LHCN-M2 (cell line): Measurements from ENCODE around the gene WDR86. TPM values are rescaled to one million over a fixed set of nuclear protein-coding genes. Genes with fewer than 3 reads are reported as not detected.
A peak's percentile ranks its signal among the peaks of the same experiment; 100 is the strongest.

Experiments
- DNase-seq: peaks from one replicate; pipeline ENCODE4 v3.0.0-alpha.2; 2012; ENCODE audit warnings: low read depth
- total RNA-seq: library from RNA; depleted of rRNA; stranded (reverse); fragments of >200 nt; gene quantifications from 2 replicates; pipeline ENCODE4 v1.2.3, GENCODE V29; 2014

The WDR86 gene
- total RNA-seq, 1 experiment from 2014 or later: 1.3 TPM

DNA sequence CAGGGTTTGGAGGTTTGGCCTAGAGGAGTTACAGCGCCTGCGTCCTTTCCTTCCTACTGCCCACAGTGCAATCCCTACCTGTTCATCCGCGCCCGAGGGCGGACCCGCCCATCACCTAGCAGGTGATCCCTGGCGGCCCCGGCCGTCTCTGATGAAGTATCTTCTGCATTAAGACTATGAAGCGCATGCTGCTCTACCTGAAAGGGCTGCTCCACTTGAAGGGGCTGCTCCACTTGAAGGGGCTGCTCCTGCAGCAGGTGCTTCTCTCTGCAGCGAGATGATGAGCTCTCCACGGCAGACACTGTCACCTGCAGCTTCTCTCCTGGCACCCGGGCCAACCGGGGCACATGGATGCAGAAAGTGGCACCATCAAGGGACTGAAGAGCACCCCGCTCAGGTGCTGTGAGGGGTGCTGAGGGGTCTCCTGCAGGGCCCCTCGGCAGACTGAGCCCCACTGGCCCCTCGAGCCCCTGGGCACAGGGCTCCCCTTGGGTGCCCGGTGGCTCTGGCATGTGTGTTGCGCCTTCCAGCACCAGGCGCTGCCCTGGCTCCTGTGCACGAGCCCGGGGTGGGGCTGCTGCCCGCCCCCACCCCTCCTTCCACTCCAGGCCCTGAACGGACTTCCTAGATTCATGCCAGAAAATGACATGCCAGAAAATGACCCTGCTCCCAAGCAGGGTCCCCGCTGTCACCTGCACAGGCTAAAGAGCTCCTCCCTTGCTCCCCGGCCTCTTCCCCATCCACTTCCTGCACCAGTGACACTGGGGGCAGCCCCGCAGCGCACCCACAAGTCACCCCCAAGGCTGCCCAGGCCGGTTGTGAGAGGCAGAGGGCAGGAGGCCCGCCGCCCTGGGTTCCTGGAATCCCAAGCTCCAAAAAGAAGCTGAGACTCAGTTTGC is 29.4 kb downstream of the WDR86 start:
- DNase-seq: no peak

DNA sequence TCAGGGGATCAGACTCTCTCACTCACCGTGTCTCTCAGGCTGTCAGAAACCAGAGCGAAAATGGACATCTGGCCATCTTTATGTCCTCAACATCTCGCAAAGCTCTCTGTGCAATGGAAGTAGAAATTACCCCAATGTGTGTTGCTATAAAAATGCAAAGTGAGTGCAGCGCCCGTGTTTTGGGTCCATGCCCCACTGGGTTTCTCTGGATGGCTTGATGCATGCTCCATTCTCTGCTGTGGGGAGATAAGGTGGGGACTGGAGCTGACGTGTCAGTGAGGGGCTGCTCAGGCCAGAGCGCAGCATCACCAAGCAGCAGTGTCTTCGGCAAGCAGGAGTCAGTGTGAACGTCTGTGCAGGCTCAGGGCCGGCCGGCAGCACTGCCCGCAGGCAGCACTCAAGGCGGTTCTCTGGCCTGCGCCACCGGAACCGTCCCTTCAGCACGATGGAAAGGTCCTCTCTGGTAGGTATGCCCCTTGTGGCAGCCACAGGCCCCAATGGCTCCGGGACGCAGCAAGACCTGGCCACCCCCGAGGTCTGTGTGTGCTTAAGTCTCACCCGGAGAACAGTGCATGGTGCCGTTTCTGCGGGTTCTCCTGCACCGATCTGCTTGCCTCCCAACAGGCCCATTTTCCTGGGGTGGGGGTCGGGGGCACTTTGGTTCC is 30.2 kb downstream of the WDR86 start:
- DNase-seq: no peak

DNA sequence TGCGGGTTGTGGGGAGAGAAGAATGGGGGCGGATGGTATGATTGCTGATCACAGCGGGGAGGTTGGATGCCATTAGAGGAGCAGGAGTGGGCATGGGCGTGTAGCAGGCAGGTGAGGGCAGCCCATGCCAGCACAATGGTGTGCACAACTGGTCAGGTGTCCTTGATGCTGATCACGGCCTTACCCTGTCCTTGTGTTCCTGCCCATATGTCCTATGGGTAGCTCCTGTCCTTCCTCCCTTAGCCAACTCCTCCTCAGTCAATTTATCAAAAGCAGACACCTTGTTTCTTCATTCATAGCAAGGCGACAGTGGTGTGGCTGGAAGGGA is 30.7 kb downstream of the WDR86 start:
- DNase-seq: no peak

DNA sequence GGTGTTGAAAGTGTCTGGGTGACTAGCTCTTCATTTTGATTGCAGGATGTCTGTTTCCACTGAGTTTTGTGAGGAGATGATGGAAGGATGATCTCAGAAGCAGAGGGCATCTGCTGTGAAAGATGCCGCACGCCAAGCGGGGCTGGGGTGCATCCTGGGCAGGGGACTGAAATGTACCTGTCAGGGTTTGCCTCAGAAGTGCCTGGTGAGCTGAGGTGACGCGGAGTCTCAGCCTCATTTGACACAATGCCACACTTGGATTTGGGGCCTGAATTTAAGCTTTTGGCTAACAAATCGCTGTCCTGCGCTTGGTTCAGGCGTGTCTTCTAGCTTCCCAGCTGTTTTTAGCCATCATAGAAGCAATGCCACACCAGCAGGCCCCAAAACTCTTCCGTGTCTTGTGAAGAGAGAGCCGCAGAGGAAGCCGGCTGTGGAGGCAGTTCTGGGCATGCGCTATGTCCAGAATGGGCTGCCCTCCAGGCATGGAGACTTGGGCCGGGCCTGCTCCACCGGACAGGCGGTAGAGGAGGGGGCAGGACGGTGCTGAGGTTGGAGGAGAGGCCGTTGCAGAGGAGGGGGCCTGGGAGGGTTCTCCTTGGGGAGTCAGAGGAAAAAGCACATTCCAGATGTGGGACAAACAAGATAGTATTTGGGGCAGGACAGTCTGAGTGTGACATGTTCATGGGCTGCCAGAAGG is 31.2 kb downstream of the WDR86 start:
- DNase-seq: no peak

DNA sequence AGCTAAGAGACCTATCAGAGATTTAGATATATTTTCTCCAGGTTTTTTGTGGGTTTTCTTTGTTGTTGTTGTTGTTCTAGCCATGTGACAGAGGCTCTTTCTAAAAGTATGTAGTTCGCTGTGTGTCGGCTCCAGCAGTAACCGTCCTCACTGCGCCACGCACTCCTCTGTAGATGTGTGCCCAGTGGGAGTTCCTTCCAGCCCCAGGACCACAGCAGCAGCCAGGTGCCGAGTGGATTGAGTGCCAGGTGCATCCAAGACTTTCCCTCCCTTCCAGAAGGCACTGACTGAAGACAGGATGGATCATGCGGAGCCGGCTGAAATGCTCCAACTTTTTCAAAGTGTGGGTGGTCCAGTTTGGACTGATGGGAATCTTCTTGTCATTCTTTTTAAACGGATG is 31.8 kb downstream of the WDR86 start:
- DNase-seq: no peak

GRCh38 chr7:151377406-151377805 is 32.4 kb downstream of the WDR86 start:
- DNase-seq: no peak

DNA sequence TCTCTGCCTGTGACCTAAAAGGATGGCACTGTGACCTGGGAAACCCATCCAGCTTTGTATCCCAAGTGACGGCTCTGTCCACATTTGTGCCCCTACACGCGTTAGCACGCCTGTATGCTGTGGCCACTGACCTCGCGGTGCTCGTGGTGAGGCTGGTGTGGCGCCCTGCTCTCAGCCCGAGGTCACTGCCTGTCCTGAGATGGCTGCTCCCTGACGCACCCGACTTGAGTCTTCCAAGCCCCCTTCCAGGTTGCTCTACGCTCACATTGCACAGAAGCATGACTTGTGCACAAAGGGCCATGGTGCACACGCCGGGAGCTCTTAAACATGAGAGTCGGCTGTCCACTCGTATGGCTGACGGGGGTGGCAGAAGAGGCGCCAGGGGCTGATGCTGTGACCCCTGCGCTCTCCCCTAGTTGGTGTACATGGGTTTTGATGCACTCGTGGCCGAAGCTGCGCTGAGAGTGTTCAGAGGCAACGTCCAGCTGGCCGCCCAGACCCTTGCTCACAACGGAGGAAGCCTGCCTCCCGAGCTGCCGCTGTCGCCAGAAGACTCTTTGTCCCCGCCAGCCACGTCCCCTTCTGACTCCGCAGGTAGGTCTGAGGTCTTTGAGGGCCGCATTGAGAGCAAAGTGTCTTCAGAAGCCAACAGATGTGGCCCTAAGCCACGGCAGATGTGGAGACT is 33.5 kb downstream of the WDR86 start:
- DNase-seq: no peak

GRCh38 chr7:151375530-151376217 is 34.2 kb downstream of the WDR86 start:
- DNase-seq: no peak

- no peak for DNase-seq
Observed at GRCh38 chr7:151374726-151375125, 35.1 kb downstream of the WDR86 start.

DNA sequence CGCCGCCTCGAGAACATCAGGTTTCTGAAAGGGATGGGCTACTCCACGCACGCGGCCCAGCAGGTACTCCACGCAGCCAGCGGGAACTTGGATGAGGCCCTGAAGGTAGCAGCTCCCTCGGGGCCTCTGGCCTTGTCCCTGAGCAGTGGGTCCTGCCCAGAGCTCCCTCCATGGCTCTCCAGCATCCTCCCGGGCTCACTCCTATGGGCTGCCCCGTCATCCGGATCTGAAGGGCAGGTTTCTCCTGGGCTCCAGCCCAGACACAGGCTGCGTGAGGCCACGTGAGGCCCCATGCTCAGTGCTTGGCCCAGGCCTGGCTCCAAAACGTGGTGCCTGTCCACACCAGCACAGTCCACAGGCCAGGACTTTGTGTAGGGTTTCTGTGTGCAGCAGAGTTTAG is 35.7 kb downstream of the WDR86 start:
- no peak for DNase-seq

GRCh38 chr7:151373599-151373998 is 36.2 kb downstream of the WDR86 start:
- no peak for DNase-seq

DNA sequence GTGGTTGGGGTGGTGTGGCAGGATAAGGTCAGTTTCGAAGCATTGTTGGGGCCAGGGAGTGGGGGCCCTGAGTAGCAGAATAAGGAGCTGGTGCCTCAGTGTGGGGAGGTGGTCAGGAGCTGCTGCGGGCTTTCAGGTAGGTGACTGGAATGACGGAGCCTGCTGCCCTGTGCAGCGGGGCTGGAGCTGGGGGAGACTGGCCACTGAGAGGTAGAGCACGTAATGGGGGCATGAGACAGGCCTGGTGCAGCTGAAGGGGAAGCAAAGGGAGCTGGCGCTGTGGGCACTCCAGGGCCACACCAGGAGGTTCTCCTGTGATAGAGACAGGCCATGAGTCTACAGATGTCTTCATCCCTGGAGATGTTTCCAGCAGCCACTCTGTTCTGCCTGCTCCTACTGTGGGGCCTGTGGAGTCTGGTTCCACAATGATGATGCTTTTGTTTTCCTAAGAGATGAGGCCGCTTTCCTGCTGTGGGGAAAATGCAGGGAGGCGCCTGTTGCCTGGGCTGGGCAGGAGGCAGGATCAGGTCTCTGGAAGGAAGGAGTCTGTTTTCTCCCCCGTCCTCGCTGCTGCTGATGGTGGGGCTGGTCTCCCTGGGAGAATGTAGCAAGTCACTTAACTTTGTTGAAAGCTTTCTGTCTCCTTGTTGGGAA is 37.1 kb downstream of the WDR86 start:
- no peak for DNase-seq

DNA sequence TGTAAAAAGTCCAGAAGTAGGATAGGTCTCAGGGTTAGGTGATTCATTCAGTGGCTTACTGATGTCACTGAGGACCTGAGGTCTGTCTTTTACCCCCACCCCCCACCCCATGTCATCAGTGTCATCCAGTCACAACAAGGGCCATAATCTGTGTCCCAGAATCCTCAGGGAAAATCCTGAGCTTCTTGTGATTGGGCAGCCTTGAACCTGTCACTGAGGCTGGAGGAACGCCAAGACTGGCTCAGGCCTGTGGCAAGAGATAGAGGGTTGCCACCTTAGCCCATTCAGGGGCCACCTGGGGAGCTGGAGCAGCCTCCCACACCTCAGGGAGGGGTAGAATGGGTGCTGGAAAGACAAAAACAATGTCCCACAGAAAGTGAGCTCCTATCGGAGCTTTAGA is 38.6 kb downstream of the WDR86 start:
- no peak for DNase-seq

- peak; percentile 70 for DNase-seq
Observed at GRCh38 chr7:151368136-151368571, 41.7 kb downstream of the WDR86 start.

DNA sequence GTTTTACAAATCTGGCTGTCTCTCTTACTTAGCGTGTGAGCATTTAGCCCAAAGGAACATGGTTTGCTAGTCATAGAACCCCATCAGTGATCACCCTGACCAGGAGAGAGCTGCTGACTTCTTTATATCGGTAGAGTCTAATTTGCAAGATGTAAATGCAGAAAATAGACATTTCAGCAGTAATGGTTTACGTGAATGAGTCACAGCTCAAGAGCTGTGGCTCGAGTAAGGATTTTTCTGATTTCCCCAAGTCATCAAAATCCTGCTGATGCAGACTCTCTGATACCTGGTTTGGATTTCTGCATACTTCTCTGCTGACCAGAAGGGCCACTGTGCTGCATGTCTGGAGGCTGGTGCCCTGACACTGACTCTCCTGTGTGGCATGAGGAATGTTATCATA is 42.6 kb downstream of the WDR86 start:
- DNase-seq: peak; percentile 39

DNA sequence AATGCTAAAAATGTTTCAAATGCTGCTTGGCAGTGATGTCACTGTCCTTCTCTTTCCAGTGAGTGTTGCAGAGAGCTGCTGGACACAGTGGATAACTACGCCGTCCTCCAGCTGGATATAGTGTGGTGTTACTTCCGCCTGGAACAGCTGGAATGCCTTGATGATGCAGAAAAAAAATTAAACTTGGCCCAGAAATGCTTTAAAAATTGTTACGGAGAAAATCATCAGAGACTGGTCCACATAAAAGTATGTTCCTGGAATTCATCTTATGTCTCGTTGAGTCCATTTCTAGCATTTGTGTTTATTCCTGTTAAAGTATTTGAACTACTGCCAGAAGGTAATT is 43.0 kb downstream of the WDR86 start:
- peak; percentile 75 for DNase-seq

DNA sequence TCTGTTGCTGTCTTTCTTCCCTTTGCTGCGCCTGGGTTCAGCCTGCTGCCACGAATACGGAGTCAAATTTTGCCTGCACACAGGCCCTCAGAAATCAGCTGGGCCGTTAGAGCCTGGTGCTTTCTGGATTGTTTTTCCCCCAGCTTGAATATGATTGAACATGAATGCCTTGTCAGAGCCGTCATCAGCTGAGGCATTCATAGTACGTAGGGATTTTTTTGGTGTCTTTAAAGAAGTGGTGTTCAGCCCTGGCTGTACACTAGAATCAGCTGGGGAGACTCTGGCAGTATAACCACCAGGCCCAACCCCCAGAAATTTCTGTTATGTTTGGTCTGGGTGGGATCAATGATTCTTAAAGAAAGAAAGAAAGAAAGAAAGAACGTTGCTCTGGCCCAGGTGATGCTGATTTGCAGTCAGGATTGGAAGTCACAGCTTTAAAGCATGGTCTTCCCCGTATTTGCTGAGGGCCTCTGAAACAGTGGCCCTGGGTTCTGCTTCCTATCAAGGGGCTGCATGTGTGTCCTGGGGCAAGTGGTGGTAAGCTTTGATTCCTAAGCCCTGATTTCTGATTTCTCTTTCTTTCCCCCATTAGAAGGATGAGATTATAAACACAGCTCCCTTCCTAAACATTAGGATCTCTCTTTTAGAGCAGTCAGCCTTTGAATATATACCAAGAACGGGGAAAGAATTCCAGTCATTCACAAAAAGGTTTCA is 43.5 kb downstream of the WDR86 start:
- DNase-seq: no peak

DNA sequence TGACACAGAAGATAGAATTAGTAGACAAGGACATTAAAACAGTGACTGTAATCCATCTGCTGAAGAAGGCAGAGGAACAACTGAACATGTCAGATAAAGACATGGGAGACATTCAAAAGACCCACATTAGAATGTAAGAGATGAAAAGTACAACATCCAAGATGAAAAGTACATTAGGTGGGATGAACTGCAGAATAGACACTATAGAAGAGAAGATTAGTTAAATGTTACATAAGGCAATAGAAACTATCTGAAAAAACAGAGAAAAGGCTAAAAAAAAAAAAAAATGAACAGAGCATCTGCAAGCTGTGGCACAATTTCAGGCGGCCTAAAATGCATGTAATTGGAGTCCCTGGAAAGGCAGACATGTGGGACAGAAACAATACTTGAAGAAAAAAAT is 46.7 kb downstream of the WDR86 start:
- no peak for DNase-seq

- DNase-seq: no peak
Observed at GRCh38 chr7:151361193-151361959, 48.5 kb downstream of the WDR86 start.

DNA sequence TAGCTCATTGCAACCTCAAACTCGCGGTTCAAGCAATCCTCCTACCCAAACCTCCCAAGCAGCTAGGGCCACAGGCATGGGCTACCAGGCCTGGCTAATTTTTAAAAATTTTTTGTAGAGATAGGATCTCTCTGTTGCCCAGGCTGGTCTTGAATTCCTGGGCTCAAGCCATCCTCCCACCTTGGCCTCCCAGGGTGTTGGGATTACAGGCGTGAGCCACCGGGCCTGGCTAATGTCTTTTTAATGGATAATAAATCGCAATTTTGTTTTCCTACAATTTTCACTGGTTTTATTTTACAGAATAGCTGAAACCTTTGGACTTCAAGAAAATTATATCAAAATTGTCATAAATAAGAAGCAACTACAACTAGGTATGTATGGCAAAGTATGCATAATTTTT is 57.3 kb downstream of the WDR86 start:
- DNase-seq: no peak
